CMK (cell line): ENCODE measurements around the gene RETREG2.

Experiments used
- DNase-seq: peaks from one replicate; pipeline ENCODE4 v3.0.0-alpha.2; 2010; ENCODE audit warnings: low read depth

RETREG2 gene, protein sequence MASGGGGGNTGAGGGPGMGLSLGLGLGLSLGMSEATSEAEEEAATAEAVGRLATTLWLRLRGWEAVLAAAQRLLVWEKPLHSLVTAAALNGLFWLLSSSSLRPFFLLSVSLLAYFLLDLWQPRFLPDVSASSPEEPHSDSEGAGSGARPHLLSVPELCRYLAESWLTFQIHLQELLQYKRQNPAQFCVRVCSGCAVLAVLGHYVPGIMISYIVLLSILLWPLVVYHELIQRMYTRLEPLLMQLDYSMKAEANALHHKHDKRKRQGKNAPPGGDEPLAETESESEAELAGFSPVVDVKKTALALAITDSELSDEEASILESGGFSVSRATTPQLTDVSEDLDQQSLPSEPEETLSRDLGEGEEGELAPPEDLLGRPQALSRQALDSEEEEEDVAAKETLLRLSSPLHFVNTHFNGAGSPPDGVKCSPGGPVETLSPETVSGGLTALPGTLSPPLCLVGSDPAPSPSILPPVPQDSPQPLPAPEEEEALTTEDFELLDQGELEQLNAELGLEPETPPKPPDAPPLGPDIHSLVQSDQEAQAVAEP

DNA sequence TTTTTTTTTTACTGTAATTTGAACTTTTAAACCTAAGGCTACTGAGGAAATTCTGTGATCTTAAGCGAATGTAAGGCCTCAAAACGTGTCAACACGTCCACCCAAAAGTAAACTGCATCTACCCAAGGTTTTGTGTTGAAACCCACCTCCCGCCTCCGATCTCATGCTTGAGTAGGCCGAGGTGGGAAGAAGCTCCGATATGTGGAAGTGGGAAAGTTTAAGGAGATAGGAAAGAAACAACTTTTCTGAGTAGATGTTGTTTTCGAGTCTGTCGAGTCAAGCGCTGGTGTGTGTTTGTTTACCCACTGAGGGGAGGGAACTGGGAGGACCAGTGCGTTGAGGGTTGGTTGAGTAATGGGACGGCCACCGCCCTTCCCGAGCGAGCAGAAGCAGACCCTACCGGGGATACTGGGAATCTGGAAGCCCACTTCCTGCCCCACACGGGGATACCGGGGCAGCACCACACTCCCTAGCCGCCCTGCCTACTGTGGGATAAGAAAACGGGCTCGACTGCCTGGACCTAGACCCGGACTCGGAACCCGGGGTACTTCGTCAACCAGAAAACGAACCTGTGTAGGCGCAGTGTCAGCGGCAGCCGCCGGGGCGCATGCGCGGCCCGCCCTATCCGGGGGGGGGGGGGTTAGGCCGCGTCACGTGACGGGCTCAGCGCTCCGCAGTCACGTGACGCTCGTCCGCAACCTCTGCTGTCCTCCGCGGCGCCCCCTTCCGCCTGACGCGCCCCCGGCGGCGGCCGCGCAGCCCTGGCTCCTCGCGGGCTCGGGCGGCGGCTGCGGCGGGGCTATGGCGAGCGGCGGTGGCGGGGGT, at the start of gene RETREG2:
Gene RETREG2 (plus strand): TSS at position 724 of the 825 bp plus-strand sequence. CDS start 78 bp downstream, at position 802.
- DNase-seq: peak; percentile 73

DNA sequence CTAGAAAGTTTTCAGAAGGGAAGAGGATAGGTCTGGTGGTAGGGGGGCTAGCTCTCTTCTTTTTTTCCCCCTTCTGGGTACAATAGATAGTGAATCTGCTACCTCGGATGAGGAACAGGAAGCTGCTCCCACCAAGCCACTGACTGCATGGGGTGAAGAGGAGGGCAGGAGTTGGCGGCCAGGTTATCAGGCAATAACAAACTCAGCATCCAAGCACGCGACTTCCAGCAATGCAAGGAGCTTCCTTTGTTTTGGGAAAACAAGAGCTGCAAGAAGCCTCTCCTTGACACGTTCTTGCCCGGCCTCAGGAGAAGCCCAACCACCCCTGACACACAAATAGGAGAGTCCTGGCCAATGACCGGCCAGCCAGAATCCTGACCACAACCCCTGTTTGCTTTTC, 49.7 kb upstream of the RETREG2 start:
- DNase-seq: peak; percentile 98

GRCh38 chr2:219129589-219129988, 48.5 kb upstream of the RETREG2 start:
- DNase-seq: no peak

GRCh38 chr2:219131327-219131726, 46.7 kb upstream of the RETREG2 start:
- DNase-seq: no peak

DNA sequence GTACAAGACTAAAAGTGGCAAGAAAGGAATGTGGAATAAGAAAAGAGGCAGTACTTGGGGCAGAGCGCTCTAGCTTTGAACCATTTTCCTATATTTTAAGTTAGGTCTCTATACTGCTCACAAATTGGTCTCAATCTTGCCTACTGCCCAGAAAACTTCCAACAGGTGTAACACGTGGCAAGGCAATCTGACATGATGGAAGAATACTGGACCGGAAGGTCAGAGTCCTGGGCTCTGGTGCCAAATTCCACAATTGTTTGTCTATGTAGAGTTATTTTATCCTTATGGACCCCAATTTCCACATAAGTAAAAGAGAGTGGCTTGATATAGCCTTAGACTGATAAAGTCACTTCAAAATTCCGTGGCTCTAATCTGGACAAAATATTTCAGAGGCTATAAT, 46.3 kb upstream of the RETREG2 start:
- no peak for DNase-seq

GRCh38 chr2:219133976-219134375, 44.1 kb upstream of the RETREG2 start:
- no peak for DNase-seq

DNA sequence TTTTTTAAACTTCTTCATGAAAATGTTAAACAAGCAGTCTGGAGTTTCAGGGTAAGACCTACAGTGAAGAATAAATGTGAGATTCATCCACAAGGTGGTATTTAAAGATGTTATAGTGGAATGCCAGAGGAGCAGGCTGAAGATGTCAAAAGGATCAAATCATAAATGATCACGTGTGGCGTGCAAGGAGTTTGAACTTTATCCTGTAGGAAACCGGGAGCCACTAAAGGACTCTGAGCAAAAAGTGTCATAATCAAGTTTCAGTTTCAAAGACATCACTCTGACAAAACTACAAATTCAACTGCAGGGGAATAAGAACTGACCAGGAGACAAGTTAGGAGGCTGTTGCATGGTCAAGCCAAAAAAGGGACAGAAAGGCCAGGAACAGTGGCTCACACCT, 37.4 kb upstream of the RETREG2 start:
- no peak for DNase-seq

GRCh38 chr2:219142329-219142728, 35.7 kb upstream of the RETREG2 start:
- DNase-seq: no peak

GRCh38 chr2:219149667-219150066, 28.4 kb upstream of the RETREG2 start:
- DNase-seq: no peak

- DNase-seq: no peak
These were observed 22.9 kb upstream of the RETREG2 start for GRCh38 chr2:219155054-219155644.

- DNase-seq: no peak
These were observed 20.7 kb upstream of the RETREG2 start for GRCh38 chr2:219157396-219157795.

DNA sequence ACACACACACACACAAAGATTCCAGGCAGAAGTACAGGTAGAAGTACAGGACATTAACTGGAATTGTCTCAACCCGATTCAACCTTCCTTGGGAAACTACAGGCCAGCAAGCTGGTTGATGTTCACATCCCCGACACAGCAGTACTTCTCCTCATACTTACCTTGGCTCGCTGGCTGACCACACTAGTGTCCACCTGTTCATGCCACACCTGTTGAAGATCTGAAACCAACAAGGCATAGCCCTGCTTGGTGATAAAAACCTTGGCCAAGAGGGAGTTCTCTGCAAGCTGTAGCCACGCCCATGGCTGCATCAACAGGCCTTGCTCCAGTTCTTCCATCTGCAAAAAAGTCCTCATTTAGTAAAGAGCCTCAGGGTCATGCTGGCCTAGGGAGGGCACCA, 20.1 kb upstream of the RETREG2 start:
- DNase-seq: no peak

DNA sequence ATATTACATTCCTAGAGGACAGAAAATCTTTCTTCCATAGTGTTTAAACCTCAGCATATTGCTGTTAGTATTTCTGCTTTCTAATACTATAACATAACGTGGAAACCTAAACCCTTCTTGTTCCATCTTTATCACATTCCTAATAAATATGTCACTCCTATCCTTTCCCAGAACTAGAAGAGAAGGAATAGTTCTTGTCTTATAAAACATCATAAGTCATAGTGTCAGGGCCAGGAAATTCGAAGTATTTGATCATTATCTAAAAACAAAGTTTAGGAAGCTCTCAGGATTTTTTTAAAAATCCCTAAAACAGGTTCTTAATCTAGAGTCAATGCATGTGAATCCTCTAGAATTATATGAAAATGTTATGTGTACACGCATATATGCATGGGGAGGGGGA, 19.5 kb upstream of the RETREG2 start:
- no peak for DNase-seq

DNA sequence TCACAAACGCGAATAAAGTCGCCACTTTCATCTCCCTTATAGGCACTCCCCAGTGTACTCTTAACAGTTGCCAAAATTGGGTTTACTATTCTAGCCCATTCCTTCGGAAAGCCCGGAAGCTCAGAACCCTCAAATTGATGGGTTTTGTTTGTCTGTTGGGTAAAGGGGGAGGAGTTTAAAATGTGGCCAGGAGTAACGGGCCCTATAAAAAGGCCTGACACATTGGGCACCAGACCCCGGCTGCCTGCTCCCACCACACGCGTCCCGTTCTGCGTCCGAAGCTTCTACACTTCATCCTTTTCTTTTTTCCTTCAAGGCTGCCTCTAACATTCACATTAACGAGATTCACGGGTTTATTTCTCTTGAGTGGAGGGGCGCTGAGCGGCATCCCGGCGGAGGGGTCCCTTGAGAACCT, 18.3 kb upstream of the RETREG2 start:
- DNase-seq: no peak

- peak; percentile 88 for DNase-seq
These were observed 17.7 kb upstream of the RETREG2 start, which contains the start of gene NHEJ1 for GRCh38 chr2:219160186-219161017. NHEJ1 (minus strand) TSS chr2:219160815; CDS start chr2:219158362, 2,453 bp downstream.

DNA sequence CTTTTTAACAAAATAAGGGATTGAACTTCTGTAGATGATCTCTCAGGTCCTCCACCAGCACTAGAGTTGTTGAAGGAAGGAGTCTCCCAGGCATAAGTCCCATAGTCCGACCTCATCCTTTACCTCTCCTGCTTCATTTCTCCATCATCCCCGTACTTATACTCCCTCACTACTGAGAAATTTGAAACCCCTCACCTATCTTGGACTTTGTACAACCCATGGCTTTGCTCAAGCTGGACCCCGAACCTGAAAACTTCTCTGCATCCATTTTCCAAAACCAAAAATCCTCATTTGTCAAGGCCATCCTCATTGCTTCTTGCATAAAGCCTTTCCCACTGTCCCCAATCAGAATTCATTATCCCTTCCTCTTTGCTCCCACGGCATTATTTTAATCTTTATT, 17.0 kb upstream of the RETREG2 start:
- no peak for DNase-seq

GRCh38 chr2:219163156-219163555, 14.9 kb upstream of the RETREG2 start:
- DNase-seq: no peak

- DNase-seq: no peak
These were observed 12.8 kb upstream of the RETREG2 start for GRCh38 chr2:219165058-219165911.

DNA sequence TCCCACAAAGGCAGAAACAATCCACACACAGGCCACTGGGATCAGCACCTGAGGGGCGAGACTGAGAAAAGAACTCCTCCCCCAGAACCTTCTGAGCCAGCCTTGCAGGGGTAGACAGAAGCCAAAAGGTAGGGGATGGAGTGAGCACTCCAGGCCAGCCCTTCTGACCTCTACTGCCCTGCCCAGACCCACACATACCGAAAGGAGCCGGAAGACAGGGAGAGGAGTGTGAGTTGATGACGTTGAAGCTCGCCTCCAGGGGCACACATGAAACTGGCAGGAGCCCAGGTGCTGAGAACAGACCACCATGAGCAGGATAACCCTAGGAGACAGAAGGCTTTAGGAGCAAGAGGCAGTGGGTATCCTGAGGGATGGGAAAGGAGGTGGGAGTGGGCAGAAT, 10.1 kb upstream of the RETREG2 start:
- no peak for DNase-seq

DNA sequence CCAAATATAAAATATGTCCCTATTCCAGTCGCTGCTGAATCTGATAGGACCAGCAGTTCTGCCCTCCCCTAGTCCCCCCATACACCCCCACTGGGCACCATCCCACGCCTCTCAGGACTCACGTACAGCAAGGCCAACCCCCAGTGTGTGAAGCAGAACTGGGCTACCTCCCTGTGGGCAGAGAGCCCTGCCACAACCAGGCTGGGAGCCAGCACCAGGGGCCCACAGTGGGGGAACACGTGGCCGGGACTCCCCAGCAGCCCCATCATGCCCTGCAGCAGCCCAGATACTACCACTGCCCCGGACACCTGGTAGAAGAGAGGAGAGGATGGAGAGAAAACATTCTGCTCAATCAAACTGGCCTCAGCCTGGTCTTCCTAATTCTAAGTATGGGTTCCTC, 9.5 kb upstream of the RETREG2 start:
- no peak for DNase-seq

- no peak for DNase-seq
These were observed 9.1 kb upstream of the RETREG2 start for GRCh38 chr2:219168932-219169331.
